Prostate gland (tissue), 2 donors: ENCODE data around the gene SCIN. TPM values are rescaled to one million over a fixed set of nuclear protein-coding genes. Genes with fewer than 3 reads are reported as not detected.

Experiments used
- DNase-seq: peaks from one replicate; pipeline ENCODE4 v3.0.0-alpha.2; 2019; ENCODE audit warnings: low spot score
- H3K27ac ChIP-seq, 2 donors: fragments of 200-600 bp; sonication (generic); 2 replicates each; pipeline ENCODE4 v1.5.1; 2017 to 2019
- H3K27me3 ChIP-seq: fragments of 200-600 bp; sonication (generic); replicated peaks from 2 replicates; pipeline ENCODE4 v1.5.1; 2019; ENCODE audit not compliant: insufficient read depth
- H3K36me3 ChIP-seq, 2 donors: fragments of 200-600 bp; sonication (generic); 1 replicate in 1 of 2; 2 replicates in 1 of 2; pipeline versions ENCODE4 v1.5.1 to v1.8.1; 2017 to 2019
- H3K4me1 ChIP-seq: fragments of 200-600 bp; sonication (generic); replicated peaks from 2 replicates; pipeline ENCODE4 v1.5.1; 2019
- H3K4me3 ChIP-seq, 2 donors: fragments of 200-600 bp; sonication (generic); 2 replicates each; pipeline ENCODE4 v1.5.1; 2017 to 2019
- H3K9me3 ChIP-seq: fragments of 200-600 bp; sonication (generic); 2 replicates; pipeline ENCODE4 v1.5.1; 2017
- POLR2A ChIP-seq: fragments of 450-650 bp; IDR thresholded peaks from one replicate; pipeline ENCODE4 v1.6.1; 2016; ENCODE audit warnings: antibody characterized with exemption, mild to moderate bottlenecking
- POLR2AphosphoS5 ChIP-seq: sonication (generic); formaldehyde crosslinking; IDR thresholded peaks from one replicate; pipeline ENCODE4 v1.6.1; 2017; ENCODE audit warnings: antibody characterized with exemption
- WGBS: methylation state at CpG from one replicate; pipeline ENCODE4 v1.1.5; 2018; 5-methylcytosine and 5-hydroxymethylcytosine counted together
- intact Hi-C: fragments of 100-400 bp; cut with DNase I; formaldehyde crosslinking; loops from one replicate; pipeline ENCODE4 v1.14.2; 2022
- total RNA-seq, 2 donors: library from RNA; depleted of rRNA; stranded (reverse); fragments of >200 nt; gene quantifications; one replicate each; pipeline ENCODE4 v1.1.0, GENCODE V29; 2016
- TF ChIP-seq, protein P1 (sequence below), 4 experiments: fragments of 200-600 bp in 2 of 4; fragments of 450-650 bp in 2 of 4; sonication (generic) in 2 of 4; IDR thresholded peaks; 1 replicate in 3 of 4; 2 replicates in 1 of 4; pipeline ENCODE4 v1.5.1; 2016 to 2019; ENCODE audit warnings: antibody characterized with exemption in 4 of 4, mild to moderate bottlenecking in 2 of 4, moderate library complexity in 2 of 4

The SCIN gene
- total RNA-seq, 2 donors from 2014 or later: 7.6 to 12.2 TPM

GRCh38 chr7:12701433-12701832 is 130.9 kb downstream of the SCIN start:
- no peak for TF ChIP-seq POLR2AphosphoS5
- no peak for TF ChIP-seq POLR2A
- TF ChIP-seq, protein P1, sequence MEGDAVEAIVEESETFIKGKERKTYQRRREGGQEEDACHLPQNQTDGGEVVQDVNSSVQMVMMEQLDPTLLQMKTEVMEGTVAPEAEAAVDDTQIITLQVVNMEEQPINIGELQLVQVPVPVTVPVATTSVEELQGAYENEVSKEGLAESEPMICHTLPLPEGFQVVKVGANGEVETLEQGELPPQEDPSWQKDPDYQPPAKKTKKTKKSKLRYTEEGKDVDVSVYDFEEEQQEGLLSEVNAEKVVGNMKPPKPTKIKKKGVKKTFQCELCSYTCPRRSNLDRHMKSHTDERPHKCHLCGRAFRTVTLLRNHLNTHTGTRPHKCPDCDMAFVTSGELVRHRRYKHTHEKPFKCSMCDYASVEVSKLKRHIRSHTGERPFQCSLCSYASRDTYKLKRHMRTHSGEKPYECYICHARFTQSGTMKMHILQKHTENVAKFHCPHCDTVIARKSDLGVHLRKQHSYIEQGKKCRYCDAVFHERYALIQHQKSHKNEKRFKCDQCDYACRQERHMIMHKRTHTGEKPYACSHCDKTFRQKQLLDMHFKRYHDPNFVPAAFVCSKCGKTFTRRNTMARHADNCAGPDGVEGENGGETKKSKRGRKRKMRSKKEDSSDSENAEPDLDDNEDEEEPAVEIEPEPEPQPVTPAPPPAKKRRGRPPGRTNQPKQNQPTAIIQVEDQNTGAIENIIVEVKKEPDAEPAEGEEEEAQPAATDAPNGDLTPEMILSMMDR (IDR thresholded peaks at IDR 0.05): no peak
- no peaks in the 10 kb centered on the region for H3K4me1 ChIP-seq
- no peak overlapping the region for H3K27ac ChIP-seq
- no peak for DNase-seq
- no peaks in the 10 kb centered on the region for H3K36me3 ChIP-seq
- 93% methylated on average over 2 of the region's 2 CpGs for WGBS
- no peak overlapping the region for H3K4me3 ChIP-seq
- intact Hi-C loops: no loop called here
- no peaks in the 10 kb centered on the region for H3K9me3 ChIP-seq
- H3K27me3 ChIP-seq: no peaks in the 10 kb centered on the region

- 69% methylated on average over 2 of the region's 2 CpGs for WGBS
- intact Hi-C loops: no loop called here
Observed at GRCh38 chr7:12703881-12704280, 133.4 kb downstream of the SCIN start.

GRCh38 chr7:12705878-12706277 is 135.4 kb downstream of the SCIN start:
- H3K27me3 ChIP-seq: no peaks in the 10 kb centered on the region
- no peak overlapping the region for H3K4me3 ChIP-seq
- no peaks in the 10 kb centered on the region for H3K36me3 ChIP-seq
- intact Hi-C loops: no loop called here
- H3K4me1 ChIP-seq: no peaks in the 10 kb centered on the region
- no peaks in the 10 kb centered on the region for H3K9me3 ChIP-seq
- no peak overlapping the region for H3K27ac ChIP-seq
- no peak for DNase-seq
- TF ChIP-seq, protein P1 (IDR thresholded peaks at IDR 0.05): no peak
- TF ChIP-seq POLR2A: no peak
- TF ChIP-seq POLR2AphosphoS5: no peak
- 86% methylated on average over 4 of the region's 4 CpGs for WGBS

More at GRCh38 chr7:12703881-12704280, 133.4 kb downstream of the SCIN start:
- no peak for DNase-seq
- Histone ChIP-seq H3K27ac (no peak overlapping the region), H3K36me3 (no peaks in the 10 kb centered on the region), H3K4me1 (no peaks in the 10 kb centered on the region), H3K27me3 (no peaks in the 10 kb centered on the region), H3K4me3 (no peak overlapping the region), H3K9me3 (no peaks in the 10 kb centered on the region)
- no peak for TF ChIP-seq POLR2AphosphoS5
- TF ChIP-seq, protein P1 (IDR thresholded peaks at IDR 0.05): no peak
- no peak for TF ChIP-seq POLR2A

DNA sequence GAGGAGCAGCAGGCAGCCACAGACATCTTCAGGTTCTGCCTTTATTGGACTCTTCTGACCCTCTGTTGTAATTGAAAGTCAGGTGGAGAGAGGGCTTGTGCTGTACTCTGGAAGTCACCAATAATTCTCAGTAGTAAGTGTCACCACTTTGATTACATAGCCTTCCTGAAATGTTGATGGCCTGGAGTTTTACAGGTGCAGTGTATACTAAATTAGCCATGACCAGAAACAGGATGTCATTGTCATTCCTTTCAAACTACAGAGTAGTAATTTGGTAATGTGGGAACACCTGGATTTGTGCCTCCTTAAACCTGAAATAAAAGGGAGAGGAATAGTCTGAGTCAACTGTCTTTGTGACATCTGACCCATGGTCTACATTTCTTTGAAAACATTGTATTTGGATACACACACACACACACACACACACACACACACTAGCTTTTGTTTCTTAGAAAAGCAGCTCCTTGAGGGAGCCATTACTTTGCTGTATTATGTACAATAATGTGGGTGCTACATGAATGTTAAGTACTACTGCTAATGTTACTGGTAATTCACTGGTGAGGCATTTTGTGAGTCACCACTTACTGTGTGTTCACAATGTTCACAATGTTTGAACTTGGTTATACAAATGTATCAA is 136.5 kb downstream of the SCIN start:
- TF ChIP-seq POLR2AphosphoS5 (no peak), POLR2A (no peak)
- TF ChIP-seq, protein P1 (IDR thresholded peaks at IDR 0.05): no peak
- no peaks in the 10 kb centered on the region for H3K27me3 ChIP-seq
- intact Hi-C loops: no loop called here

DNA sequence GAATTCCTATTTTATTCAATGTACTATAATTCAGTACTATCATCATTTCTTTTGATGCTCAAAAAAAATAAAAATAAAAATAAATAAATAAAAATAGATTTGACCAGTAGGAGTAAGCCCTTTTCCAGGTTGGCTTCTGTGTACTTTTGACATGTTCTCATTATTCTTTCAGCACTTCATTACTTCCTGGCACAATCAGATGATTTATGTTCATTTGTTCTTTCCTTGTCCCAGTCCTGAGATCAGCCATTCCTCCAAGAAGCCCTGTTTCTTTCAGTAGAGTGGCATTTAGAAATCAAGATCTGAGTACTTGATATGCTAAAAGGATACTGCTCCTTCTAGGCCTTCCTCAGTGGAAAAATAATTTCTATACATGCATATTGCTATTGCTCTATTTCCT is 137.8 kb downstream of the SCIN start:
- no peaks in the 10 kb centered on the region for H3K4me1 ChIP-seq
- intact Hi-C loops: no loop called here
- no peaks in the 10 kb centered on the region for H3K27me3 ChIP-seq
- H3K27ac ChIP-seq: no peak overlapping the region
- DNase-seq: no peak
- no peak for TF ChIP-seq POLR2AphosphoS5
- no peak for TF ChIP-seq POLR2A
- TF ChIP-seq, protein P1 (IDR thresholded peaks at IDR 0.05): no peak
- no peak overlapping the region for H3K4me3 ChIP-seq
- H3K36me3 ChIP-seq: no peaks in the 10 kb centered on the region
- H3K9me3 ChIP-seq: no peaks in the 10 kb centered on the region

More for the DNA sequence above, 136.5 kb downstream of the SCIN start:
- Histone ChIP-seq H3K4me1 (no peaks in the 10 kb centered on the region), H3K9me3 (no peaks in the 10 kb centered on the region), H3K27ac (no peak overlapping the region), H3K4me3 (no peak overlapping the region), H3K36me3 (no peaks in the 10 kb centered on the region)
- no peak for DNase-seq
